IMR-90 (cell line): Measurements from ENCODE around the gene CST3. TPM values are rescaled to one million over a fixed set of nuclear protein-coding genes. Genes with fewer than 3 reads are reported as not detected.

Experiments
- ATAC-seq: fragments of 200-7000 bp; cut with Tn5 transposase; 2 replicates; pipeline ENCODE4 v1.9.1; 2020; ENCODE audit warnings: low read depth, mild to moderate bottlenecking, moderate library complexity
- BruUV-seq: library from RNA; stranded (reverse); fragments of 400-500 nt; replicated peaks from 2 replicates; lab custom pipeline; 2021; lab: Mats Ljungman, UMichigan
- CTCF ChIA-PET: fragments of 300-600 bp; formaldehyde crosslinking; extraction: SDS; loops from one replicate; lab custom pipeline; 2021; ENCODE audit warnings: antibody characterized with exemption; lab: Yijun Ruan, JAX
- POLR2A ChIA-PET: fragments of 300-600 bp; sonication (Branson Sonifier 250); formaldehyde crosslinking; loops from one replicate; lab custom pipeline; 2022; ENCODE audit warnings: antibody characterized with exemption; ENCODE audit not compliant: unreplicated experiment; lab: Charles Lee
- DNase-seq: peaks from one replicate; pipeline ENCODE4 v3.0.0; 2013
- H2AFZ ChIP-seq: replicated peaks from 2 replicates; pipeline ENCODE3; 2013; ENCODE audit warnings: low read length, mild to moderate bottlenecking; ENCODE audit not compliant: poor library complexity
- H2AK5ac ChIP-seq: 2 replicates; pipeline ENCODE4 v1.6.1; 2013; ENCODE audit warnings: low read depth, low read length, inconsistent platforms
- H2AK9ac ChIP-seq: replicated peaks from 2 replicates; pipeline ENCODE3; 2013; ENCODE audit warnings: mild to moderate bottlenecking, low read depth, low read length, moderate library complexity; ENCODE audit not compliant: poor library complexity
- H2BK120ac ChIP-seq: 2 replicates; pipeline ENCODE4 v1.6.1; 2013; ENCODE audit warnings: low read depth, low read length, inconsistent platforms
- H2BK15ac ChIP-seq: 3 replicates; pipeline ENCODE4 v1.6.1; 2013; ENCODE audit warnings: low read depth, low read length, inconsistent platforms
- H2BK20ac ChIP-seq: 2 replicates; pipeline ENCODE4 v1.6.1; 2013; ENCODE audit warnings: low read depth, mild to moderate bottlenecking, inconsistent platforms, low read length, moderate library complexity
- H2BK5ac ChIP-seq: 2 replicates; pipeline ENCODE4 v1.6.1; 2013; ENCODE audit warnings: mild to moderate bottlenecking, low read depth, low read length, inconsistent platforms; ENCODE audit not compliant: poor library complexity, severe bottlenecking
- H3K14ac ChIP-seq: replicated peaks from 2 replicates; pipeline ENCODE4 v1.6.1; 2013; ENCODE audit warnings: low read depth, low read length, inconsistent platforms
- H3K18ac ChIP-seq: 2 replicates; pipeline ENCODE4 v1.6.1; 2013; ENCODE audit warnings: low read depth, low read length, control low read depth
- H3K23ac ChIP-seq: 2 replicates; pipeline ENCODE4 v1.6.1; 2013; ENCODE audit warnings: low read depth, low read length, inconsistent platforms
- H3K27ac ChIP-seq: 2 replicates; pipeline ENCODE4 v1.5.1; 2013; ENCODE audit warnings: mild to moderate bottlenecking, control low read depth, low read length; ENCODE audit not compliant: insufficient read depth
- H3K27me3 ChIP-seq: 2 replicates; pipeline ENCODE4 v1.6.1; 2013; ENCODE audit warnings: low read length; ENCODE audit not compliant: control insufficient read depth, insufficient read depth
- H3K36me3 ChIP-seq: 2 replicates; pipeline ENCODE4 v1.6.1; 2013; ENCODE audit warnings: low read length, mixed read lengths; ENCODE audit not compliant: control insufficient read depth, insufficient read depth
- H3K4ac ChIP-seq: 2 replicates; pipeline ENCODE4 v1.6.1; 2013; ENCODE audit warnings: low read depth, low read length, inconsistent platforms
- H3K4me1 ChIP-seq: 2 replicates; pipeline ENCODE4 v1.6.1; 2013; ENCODE audit warnings: low read length, mixed read lengths; ENCODE audit not compliant: control insufficient read depth, insufficient read depth
- H3K4me2 ChIP-seq: 2 replicates; pipeline ENCODE4 v1.6.1; 2013; ENCODE audit warnings: low read depth, mild to moderate bottlenecking, control low read depth, low read length, moderate library complexity
- H3K4me3 ChIP-seq: 2 replicates; pipeline ENCODE4 v1.5.1; 2013; ENCODE audit warnings: low read depth, mild to moderate bottlenecking, control low read depth, low read length, moderate library complexity; ENCODE audit not compliant: insufficient read depth
- H3K56ac ChIP-seq: 2 replicates; pipeline ENCODE4 v1.6.1; 2013; ENCODE audit warnings: low read length, inconsistent platforms; ENCODE audit not compliant: insufficient read depth; ENCODE audit errors: extremely low read depth
- H3K79me1 ChIP-seq, 2 experiments: 2 replicates each; pipeline ENCODE4 v1.6.1; 2013; ENCODE audit warnings: low read length in 2 of 2, inconsistent platforms in 1 of 2, low read depth in 1 of 2
- H3K9ac ChIP-seq: 2 replicates; pipeline ENCODE4 v1.6.1; 2013; ENCODE audit warnings: low read depth, low read length, control low read depth
- H3K9me1 ChIP-seq: 2 replicates; pipeline ENCODE4 v1.6.1; 2013; ENCODE audit warnings: low read length, inconsistent platforms; ENCODE audit not compliant: insufficient read depth
- H3K9me3 ChIP-seq: 2 replicates; pipeline ENCODE4 v1.6.1; 2013; ENCODE audit warnings: low read length; ENCODE audit not compliant: control insufficient read depth, insufficient read depth
- H4K20me1 ChIP-seq: 2 replicates; pipeline ENCODE4 v1.6.1; 2013; ENCODE audit warnings: low read length, inconsistent platforms; ENCODE audit not compliant: insufficient read depth
- H4K5ac ChIP-seq: 2 replicates; pipeline ENCODE4 v1.6.1; 2013; ENCODE audit warnings: mild to moderate bottlenecking, low read depth, low read length, control low read depth
- H4K8ac ChIP-seq, 2 experiments: 2 replicates each; pipeline ENCODE4 v1.6.1; 2013; ENCODE audit warnings: low read depth in 2 of 2, low read length in 2 of 2, control low read depth in 1 of 2, inconsistent platforms in 1 of 2
- H4K91ac ChIP-seq: 2 replicates; pipeline ENCODE4 v1.6.1; 2013; ENCODE audit warnings: low read depth, low read length, inconsistent platforms; ENCODE audit not compliant: insufficient read depth
- CEBPB ChIP-seq: IDR thresholded peaks from 2 replicates; pipeline ENCODE4 v1.6.1; 2012; ENCODE audit warnings: low read depth, low read length, improper control_type of control experiment
- RFX5 ChIP-seq: IDR thresholded peaks from 2 replicates; pipeline ENCODE4 v1.8.0; 2012; ENCODE audit warnings: low read depth, mild to moderate bottlenecking, low read length, moderate library complexity
- SMC3 ChIP-seq: fragments of 150-350 bp; IDR thresholded peaks from 2 replicates; pipeline ENCODE4 v1.6.1; 2016; ENCODE audit warnings: low read depth, mild to moderate bottlenecking, antibody characterized with exemption, low read length, moderate library complexity
- WGBS, 2 experiments: methylation state at CpG; one replicate each; pipeline versions ENCODE4 v1.1.5 to v1.1.7; 2013; ENCODE audit warnings: missing lambda C conversion rate in 2 of 2; ENCODE audit not compliant: insufficient read length in 1 of 2; ENCODE audit errors: extremely low coverage in 2 of 2; 5-methylcytosine and 5-hydroxymethylcytosine counted together
- dilution Hi-C: fragments of 300-500 bp; cut with HindIII; formaldehyde crosslinking; loops from one replicate; pipeline ENCODE4 v1.14.3; 2018; ENCODE audit warnings: low sequenced_read_pairs; ENCODE audit not compliant: unreplicated experiment
- in situ Hi-C: fragments of 300-500 bp; cut with MboI; formaldehyde crosslinking; loops from 3 replicates; pipeline ENCODE4 v1.14.3; 2019; ENCODE audit warnings: low sequenced_read_pairs, inconsistent platforms, mixed read lengths
- intact Hi-C: fragments of 100-400 bp; cut with micrococcal nuclease; formaldehyde crosslinking; loops from 2 replicates; pipeline ENCODE4 v1.10.0; 2022
- polyA plus RNA-seq, 3 experiments: library from polyadenylated mRNA; depleted of rRNA; stranded (reverse); fragments of >200 nt; gene quantifications; 2 replicates each; pipeline ENCODE4 v1.2.3, GENCODE V29; 2012; ENCODE audit warnings: low replicate concordance in 1 of 3
- total RNA-seq: library from RNA; depleted of rRNA; stranded (reverse); fragments of >200 nt; gene quantifications from 2 replicates; pipeline ENCODE4 v1.2.3, GENCODE V29; 2012
- TF ChIP-seq, protein P1 (sequence below): fragments of 150-350 bp; IDR thresholded peaks from 2 replicates; pipeline ENCODE4 v1.6.1; 2017; ENCODE audit warnings: mild to moderate bottlenecking, antibody characterized with exemption, low read length, low read depth

The CST3 gene
- total and polyA plus RNA-seq, 2 of the 4 experiments (the other 2 are of a cell fraction): 26.0 to 471 TPM

GRCh38 chr20:23666698-23667097 is 28.9 kb upstream of the CST3 start:
- no peak overlapping the region for H2BK15ac ChIP-seq
- WGBS, 2 experiments: no CpG with 5 or more reads among the region's 3 CpGs
- no peak overlapping the region for H4K8ac ChIP-seq
- H3K4me2 ChIP-seq: no peak overlapping the region
- H3K9me3 ChIP-seq: no peaks in the 10 kb centered on the region
- H3K56ac ChIP-seq: no peak overlapping the region
- DNase-seq (no peak), ATAC-seq (no peak)
- no peaks in the 10 kb centered on the region for H3K4me1 ChIP-seq
- intact Hi-C loops: loop anchor here (5.0 to 10.0 kb wide), 2 partner anchors 58 to 224 kb away; no protein-coding TSS in a partner anchor
- POLR2A ChIA-PET: no interaction called here
- no peak overlapping the region for H3K9ac ChIP-seq
- no peak overlapping the region for H3K14ac ChIP-seq
- peaks cover 8% of the 10 kb centered on the region for H3K27me3 ChIP-seq
- no peaks in the 10 kb centered on the region for H3K9me1 ChIP-seq
- in situ Hi-C loops: loop anchor here (10.0 kb wide), 1 partner anchor 328 kb away; no protein-coding TSS in a partner anchor
- H4K91ac ChIP-seq: no peak overlapping the region
- H2BK20ac ChIP-seq: no peak overlapping the region
- no peak overlapping the region for H2BK120ac ChIP-seq
- no peak overlapping the region for H4K5ac ChIP-seq
- no peak overlapping the region for H3K4ac ChIP-seq
- H3K23ac ChIP-seq: no peak overlapping the region
- no peak overlapping the region for H2BK5ac ChIP-seq
- H3K27ac ChIP-seq: no peak overlapping the region
- no peak overlapping the region for H3K4me3 ChIP-seq
- no peaks in the 10 kb centered on the region for H4K20me1 ChIP-seq
- no peak overlapping the region for H2AK9ac ChIP-seq
- dilution Hi-C loops: no loop called here
- no TSS peak for BruUV-seq
- TF ChIP-seq CEBPB (no peak), RFX5 (no peak), SMC3 (no peak)
- TF ChIP-seq, protein P1, sequence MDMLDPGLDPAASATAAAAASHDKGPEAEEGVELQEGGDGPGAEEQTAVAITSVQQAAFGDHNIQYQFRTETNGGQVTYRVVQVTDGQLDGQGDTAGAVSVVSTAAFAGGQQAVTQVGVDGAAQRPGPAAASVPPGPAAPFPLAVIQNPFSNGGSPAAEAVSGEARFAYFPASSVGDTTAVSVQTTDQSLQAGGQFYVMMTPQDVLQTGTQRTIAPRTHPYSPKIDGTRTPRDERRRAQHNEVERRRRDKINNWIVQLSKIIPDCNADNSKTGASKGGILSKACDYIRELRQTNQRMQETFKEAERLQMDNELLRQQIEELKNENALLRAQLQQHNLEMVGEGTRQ: no peak
- H3K36me3 ChIP-seq: no peaks in the 10 kb centered on the region
- no peaks in the 10 kb centered on the region for H3K79me1 ChIP-seq
- H2AK5ac ChIP-seq: no peak overlapping the region
- no peak overlapping the region for H2AFZ ChIP-seq
- CTCF ChIA-PET: no interaction called here
- H3K18ac ChIP-seq: no peak overlapping the region
